NCI-H2227 (cell line): ENCODE measurements around the gene TXNRD2.

Experiments
- DNase-seq: peaks from one replicate; lab custom pipeline; 2025; ENCODE audit not compliant: unreplicated experiment; lab: John Stamatoyannopoulos, UW

The TXNRD2 gene

GRCh38 chr22:19980766-19981165, 39.1 kb upstream of the TXNRD2 start:
- no peak for DNase-seq

GRCh38 chr22:19979712-19980493, 38.3 kb upstream of the TXNRD2 start:
- no peak for DNase-seq

- no peak for DNase-seq
These were observed 37.1 kb upstream of the TXNRD2 start for GRCh38 chr22:19978748-19979147.

GRCh38 chr22:19977296-19978243, 36.0 kb upstream of the TXNRD2 start:
- DNase-seq = no peak

- DNase-seq = no peak
These were observed 35.1 kb upstream of the TXNRD2 start for GRCh38 chr22:19976671-19977070.

- no peak for DNase-seq
These were observed 34.1 kb upstream of the TXNRD2 start for GRCh38 chr22:19975707-19976035.

- DNase-seq = peak; percentile 70
These were observed 33.5 kb upstream of the TXNRD2 start for GRCh38 chr22:19974935-19975706.

- peak; percentile 95 for DNase-seq
These were observed 32.7 kb upstream of the TXNRD2 start for GRCh38 chr22:19974268-19974861.

GRCh38 chr22:19973551-19974267, 32.1 kb upstream of the TXNRD2 start:
- no peak for DNase-seq

GRCh38 chr22:19972652-19973550, 31.3 kb upstream of the TXNRD2 start:
- no peak for DNase-seq

- no peak for DNase-seq
These were observed 30.6 kb upstream of the TXNRD2 start for GRCh38 chr22:19972251-19972650.

GRCh38 chr22:19971276-19972124, 29.9 kb upstream of the TXNRD2 start:
- no peak for DNase-seq

GRCh38 chr22:19970479-19971275, 29.1 kb upstream of the TXNRD2 start:
- DNase-seq = peak; percentile 75

GRCh38 chr22:19970031-19970478, 28.4 kb upstream of the TXNRD2 start:
- DNase-seq = no peak

- no peak for DNase-seq
These were observed 27.7 kb upstream of the TXNRD2 start for GRCh38 chr22:19969141-19969928.

- no peak for DNase-seq
These were observed 26.9 kb upstream of the TXNRD2 start for GRCh38 chr22:19968450-19968891.
